Stimulated activated CD4-positive, alpha-beta T cell treated with anti-CD3 and anti-CD28 coated beads, Interleukin-4, amount 100 ng/mL, for 48 hours (primary cell): Measurements from ENCODE around the gene IFNLR1.

ENCODE experiments used
- DNase-seq, 2 donors: peaks; one replicate each; pipeline ENCODE4 v3.0.0-alpha.2; 2020; ENCODE audit warnings: low read depth in 2 of 2

IFNLR1 gene

DNA sequence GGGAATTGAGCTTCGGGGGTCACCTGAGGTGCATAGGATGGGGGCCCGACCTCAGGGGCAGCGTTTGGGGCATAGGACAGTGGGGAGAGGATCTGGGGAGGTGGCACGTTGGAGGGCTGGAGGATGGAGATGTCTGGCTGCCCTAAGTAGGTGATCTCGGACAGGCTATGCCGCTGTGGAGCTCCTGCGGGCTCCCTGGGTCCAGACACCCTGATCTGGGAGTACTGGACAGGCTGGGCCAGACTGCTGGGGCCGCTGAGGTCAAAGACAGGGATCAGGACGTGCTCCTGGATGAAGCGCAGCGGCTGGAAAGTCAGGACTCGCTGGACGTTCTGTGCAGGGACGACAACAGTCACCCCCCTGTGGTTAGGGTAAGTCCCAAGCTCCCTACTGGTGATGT lies 65.7 kb downstream of the IFNLR1 start:
- no peak for DNase-seq

DNA sequence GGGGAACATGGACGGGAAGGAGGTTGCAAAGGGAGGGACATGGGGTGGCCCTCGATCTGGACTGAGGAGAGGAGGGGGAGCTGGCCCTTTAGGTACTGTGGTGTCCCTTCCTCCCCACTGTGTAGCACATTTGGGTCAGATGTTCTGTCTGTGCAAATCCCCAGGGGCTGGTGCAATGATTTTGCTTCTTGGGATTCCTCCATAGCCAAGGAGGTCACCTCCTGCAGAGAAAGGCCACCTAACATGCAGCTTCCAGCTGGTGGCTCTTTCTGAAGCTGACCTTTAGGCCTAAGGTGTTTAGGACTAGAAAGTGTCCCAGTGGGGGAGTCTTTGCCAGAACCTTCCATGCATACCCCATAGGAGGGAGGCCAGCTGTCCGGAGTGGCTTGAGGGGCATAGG lies 66.1 kb downstream of the IFNLR1 start:
- no peak for DNase-seq

DNA sequence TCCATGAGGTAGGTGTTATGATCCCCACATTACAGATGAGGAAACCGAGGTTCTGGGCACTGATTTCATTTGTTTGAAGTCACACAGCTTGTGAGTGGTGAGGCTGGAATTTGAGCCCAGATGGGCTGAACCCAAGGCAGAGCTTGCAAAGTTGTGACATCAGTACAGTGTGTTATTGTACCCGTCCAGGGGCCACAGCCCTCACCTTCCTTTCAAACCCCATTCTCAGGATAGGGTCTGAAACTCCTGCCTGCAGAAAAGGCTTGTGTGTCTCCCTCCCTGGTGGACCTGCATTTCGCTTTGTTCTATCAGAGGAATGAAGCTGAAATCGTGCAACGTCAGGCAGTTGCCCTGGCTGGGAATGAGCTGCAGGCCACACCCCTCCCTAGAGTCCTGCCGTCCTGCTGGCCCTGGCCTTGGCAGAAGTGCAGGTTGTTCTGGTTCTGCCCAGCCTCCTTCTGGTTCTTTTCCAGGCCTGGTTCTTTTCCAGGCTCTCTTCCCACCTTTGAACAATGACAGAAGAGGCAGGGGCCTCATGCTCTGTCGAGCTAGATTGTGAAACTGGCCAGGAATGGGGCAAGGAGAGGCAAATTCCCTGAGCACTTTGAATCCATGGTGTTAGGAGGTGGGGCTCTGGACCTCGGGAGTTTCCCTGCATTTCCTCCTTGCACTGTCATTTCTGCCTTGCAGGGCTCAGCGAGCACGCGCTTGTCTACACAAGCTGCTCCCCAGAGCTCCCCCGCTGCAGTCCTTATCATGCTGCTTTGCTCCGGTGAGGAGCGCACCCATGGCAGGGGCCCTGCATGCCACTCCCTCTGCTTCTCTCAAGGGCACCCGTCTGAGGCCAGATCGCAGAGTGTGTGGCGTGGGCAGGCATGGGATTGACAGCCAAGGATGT lies 67.0 kb downstream of the IFNLR1 start:
- no peak for DNase-seq

DNA sequence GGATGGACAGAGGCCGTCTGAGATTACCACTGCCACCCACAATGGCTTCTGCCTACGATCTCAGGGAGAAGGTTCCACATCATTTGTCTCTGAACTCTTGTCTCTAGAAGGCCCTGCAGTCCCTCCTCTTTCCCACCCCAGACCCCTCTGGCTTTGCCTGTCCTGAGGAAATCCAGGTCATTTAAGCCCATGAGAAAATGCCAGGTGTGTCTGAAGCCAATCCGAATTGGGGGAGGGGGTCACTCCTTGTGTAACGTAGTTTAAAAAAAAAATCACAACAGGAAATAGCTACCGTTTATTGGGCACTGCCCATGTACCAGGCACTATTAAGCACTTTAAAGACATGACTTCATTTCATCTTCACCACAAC lies 67.6 kb downstream of the IFNLR1 start:
- DNase-seq = no peak

DNA sequence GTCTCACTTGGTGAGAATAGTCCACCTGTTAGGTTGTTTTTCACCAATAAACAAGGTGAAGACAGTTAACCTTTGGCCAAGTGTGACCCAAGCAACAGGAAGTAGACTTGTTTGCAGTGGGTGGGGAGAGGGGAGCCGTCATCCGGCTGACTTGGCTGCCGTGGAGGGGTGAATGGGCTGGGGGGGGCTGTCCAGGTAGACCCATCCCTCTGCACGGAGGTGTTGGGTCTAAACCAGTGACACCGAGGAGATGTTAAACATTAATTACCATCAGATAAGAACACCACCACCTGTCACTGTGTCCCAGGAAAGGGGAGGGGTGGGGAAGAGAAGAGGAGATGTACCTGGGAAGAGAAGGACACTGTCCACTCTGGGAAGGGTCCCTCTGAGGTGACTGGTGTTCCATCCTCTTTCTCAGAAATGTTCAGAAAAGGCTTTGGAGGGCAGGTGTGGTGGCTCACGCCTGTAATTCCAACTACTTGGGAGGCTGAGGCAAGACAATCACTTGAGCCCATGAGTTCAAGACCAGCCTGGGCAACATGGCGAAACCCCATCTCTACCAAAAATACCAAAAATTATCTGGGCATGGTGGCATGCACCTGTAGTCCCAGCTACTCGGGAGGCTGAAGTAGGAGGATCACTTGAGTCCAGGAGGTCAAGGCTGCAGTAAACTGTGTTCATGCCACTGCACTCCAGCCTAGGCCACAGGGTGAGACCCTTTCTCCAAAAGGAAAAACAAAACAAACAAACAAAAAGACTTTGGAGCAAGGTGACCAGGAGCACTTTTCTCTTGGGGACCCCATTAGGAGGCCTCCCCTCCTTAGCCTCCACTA lies 68.5 kb downstream of the IFNLR1 start:
- DNase-seq = no peak

DNA sequence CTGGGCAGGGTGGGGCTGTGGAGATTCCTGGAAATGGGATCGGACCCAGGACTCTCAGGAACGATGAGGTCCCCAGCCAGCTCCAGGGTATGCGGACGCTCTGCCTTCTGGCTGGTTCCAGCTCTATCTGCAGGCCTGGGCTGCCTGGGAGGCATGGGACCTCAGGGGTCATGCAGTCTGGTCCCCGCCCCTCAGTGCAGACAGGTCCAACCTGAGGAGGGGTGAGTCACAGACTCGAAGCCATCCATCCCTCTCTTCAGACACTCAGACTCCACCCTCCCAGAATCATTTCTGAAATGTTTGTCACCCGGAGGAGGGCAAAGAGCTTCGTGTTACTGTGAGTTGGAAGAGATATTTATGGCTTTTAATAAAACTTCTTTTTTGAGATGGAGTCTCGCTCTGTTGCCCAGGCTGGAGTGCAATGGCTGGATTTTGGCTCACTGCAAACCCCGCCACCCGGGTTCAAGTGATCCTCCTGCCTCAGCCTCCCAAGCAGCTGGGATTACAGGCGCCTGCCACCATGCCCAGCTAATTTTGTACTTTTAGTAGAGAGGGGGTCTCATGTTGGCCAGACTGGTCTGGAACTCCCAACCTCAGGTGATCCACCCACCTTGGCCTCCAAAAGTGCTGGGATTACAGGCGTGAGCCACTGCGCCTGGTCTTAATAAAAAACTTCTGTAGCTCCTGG lies 69.2 kb downstream of the IFNLR1 start:
- DNase-seq = no peak

DNA sequence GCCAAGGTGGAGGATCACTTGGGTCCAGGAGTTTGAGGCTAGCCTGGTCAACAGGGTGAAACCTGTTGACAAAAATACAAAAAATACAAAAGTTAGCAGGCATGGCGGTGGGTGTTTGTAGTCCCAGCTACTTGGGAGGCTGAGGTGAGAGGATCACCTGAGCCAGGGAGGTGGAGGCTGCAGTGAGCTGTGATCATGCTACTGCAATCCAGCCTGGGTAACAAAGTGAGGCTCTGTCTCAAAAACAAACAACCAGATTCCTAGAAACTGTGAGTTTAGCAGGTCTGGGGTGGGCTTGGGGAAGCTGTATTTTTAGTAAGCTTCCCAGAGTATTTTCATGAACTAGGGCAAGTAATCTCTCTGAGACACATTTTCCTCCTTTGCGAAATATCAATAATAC lies 70.0 kb downstream of the IFNLR1 start:
- DNase-seq = no peak

DNA sequence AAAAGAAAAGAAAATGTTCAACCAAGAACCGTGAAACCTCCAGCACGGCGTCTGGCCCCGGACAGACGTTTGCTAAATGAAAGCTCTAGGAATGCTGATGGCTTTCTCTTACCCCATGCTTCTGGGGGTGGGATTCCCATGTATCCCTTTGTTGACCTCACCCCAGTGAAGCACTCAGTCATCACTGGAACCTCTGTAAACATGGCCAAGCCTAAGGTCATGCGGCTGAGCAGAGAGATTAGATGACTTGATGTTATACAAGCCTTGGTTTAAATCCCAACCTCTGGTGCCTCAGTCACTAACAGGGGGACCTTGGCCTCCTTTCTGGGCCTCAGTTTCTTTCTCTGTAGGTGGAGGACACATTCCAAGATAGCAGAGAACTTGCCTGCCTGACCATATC lies 72.3 kb downstream of the IFNLR1 start:
- no peak for DNase-seq

DNA sequence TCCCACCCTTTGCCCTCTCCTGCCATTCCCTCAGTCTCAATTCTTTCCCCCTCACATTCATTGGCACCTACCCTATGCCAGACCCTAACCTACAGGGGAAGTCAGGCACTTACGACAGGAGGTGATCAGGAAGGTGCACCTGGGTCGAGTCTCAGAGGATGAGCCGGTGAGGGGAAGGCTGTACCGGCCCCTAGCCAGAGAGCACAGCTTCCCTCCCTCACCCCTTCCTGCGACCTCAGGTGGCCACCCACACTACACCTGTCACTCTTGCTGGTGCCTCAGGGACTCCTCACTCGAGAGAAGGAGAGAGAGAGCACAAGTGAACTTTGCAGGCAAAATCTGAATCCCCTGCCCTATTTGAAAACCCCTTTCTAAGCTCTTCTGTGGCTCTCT lies 73.5 kb downstream of the IFNLR1 start:
- DNase-seq = no peak

DNA sequence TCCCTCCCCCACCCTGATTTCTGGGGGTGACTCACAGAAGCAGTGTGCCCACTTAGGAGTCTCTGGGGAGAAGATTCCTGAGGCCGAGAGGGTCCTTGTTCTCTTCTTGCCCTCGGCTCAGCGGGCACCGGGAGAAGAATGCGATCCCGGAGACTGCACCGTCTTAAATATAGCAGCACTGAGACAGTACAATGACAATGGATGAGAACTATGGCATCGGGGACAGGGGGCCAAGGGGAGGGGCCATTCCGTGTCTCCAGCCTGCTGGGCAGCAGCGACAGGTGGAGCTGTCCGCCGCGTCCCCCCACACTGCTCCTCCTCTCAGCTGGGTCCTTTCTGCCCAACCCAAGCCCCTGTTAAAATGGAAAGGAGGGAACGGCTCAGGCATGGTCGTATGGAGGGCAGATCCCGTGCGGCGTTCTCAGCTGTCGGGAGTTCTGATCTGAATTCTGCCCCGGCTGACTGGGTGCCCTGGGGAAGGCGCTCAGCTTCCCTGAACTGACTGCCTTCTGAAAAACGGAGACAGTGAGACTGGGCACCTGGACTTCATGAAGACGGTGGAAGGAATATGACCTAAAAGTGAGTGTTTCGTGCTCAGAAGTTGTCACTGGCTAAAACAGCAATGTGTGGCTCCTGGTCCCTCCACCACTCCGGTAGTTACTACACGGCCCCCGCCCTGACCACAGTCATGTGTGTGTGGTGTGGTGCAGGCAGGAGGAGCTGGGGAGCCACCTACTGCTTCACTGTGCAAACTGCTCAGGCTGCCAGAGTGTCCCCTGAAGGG lies 74.9 kb downstream of the IFNLR1 start, which contains the start of gene MYOM3:
MYOM3 (minus strand) TSS at position 140 of the 784 bp plus-strand sequence. CDS start 3,499 bp downstream, outside the sequence.
- DNase-seq = peak; percentile 45 to 53

DNA sequence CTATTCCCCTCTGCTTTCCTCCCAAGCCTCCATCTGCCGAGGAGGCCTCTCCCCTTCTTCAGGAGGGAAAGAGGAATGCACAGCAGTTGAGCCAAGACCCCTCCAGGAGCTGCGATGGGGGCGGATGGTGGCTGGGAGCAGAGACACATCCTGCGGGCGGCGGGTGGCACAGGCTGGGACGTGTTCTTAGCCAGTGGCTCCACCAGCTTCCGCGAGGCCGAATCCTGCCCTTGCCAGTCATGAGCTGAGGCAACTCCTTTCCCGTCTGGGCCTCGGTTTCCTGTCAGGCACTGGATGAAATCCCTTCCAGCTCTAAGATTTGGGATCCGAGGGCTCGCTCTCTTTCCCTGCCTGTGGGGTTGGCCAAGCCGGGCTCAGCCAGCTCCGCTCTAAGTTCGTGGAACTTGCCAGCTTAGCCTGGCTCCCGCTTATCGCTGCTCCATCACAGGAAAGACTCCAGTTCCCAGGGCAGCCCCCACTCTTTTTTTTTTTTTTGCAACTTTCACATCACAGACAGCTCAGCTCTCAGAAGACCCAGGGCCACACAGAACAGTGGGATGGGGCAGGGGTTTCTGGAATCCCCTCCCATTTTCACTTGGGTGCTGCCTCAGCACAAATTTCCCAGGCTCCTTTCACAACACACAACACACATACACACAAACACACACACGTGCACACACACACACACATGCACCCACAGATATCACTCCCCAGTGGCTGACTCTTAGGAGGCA lies 75.7 kb downstream of the IFNLR1 start:
- no peak for DNase-seq

DNA sequence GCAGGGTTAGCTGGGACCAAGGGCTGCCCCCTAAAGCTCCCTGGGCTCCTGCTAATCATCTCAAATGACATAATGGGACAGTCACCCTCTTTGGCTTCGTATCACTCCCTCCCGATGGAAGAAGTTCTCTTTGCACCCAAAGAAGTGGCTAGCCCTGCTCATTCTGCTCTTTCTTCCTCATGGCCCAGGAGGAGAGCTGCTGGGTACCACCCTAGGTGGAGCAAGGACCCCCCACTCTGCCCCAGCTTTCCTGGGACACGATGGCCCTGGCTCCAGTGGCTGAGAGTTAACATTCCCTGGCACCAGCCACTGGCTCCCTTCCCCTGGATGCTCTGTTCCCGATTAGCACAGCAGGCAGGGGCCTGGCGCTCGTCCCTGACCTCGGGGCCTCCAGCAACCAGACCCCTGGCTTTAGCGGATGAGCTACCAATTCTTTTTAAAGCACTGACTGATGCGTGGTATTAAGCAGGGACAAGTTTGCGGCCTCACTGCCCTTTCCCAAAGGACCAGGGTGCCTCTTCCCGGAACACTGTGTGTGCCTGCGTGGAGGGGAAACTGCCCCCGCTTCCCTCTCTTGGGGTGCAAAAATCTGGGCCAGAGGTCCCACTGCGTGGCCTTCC lies 76.3 kb downstream of the IFNLR1 start:
- no peak for DNase-seq

DNA sequence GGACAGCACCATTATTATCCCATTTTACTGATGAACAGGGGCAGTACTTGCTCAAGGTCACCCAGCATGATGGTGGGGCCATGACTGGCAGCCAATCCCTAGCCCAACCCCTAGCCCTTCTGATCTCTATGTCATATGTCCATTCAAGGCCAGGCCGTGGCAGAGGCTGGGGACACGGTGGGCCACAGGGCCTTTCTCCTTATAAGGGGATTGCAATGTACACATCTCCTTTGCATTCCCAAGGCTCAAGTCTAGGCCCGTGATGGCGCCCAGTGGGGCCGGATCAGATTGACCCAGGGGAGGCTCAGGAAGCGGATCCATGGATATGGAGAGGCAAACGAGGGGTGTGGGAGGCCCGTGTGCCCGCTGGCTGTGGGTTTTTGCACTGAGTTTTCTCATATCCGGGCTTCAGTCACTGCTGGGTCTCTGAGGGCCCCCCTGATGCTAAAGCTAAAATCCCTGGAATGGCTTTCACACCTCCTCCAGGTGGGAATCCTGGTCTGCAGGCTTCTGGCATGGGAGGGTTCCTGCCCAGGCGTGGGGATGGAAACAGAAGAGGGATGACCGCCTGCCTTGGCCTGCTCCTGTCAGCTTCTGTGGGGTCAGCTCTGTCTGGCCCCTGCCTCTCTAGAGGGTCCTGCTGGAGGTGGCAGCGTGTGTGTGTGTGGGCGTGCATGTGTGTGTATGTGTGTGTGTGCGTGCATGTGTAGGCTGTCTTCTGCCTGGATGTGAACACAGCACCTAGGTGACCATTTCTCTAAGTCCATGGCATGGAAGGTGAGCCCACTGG lies 77.2 kb downstream of the IFNLR1 start:
- DNase-seq = no peak

DNA sequence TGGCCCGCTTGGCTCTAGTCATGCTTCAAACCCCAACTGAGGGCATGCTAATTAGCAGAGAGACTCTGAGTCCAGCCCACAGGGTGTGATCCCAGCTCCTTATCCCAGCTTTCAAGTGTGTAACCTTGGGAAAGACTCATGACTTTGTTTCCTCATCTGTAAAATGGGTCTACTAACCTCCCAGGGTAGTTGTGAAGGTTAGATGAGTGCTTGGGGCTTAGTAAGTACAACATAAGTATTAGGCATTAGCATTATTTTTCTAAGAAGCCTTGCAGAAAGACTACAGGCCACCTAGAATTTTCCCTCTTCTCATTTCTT lies 78.0 kb downstream of the IFNLR1 start:
- no peak for DNase-seq

DNA sequence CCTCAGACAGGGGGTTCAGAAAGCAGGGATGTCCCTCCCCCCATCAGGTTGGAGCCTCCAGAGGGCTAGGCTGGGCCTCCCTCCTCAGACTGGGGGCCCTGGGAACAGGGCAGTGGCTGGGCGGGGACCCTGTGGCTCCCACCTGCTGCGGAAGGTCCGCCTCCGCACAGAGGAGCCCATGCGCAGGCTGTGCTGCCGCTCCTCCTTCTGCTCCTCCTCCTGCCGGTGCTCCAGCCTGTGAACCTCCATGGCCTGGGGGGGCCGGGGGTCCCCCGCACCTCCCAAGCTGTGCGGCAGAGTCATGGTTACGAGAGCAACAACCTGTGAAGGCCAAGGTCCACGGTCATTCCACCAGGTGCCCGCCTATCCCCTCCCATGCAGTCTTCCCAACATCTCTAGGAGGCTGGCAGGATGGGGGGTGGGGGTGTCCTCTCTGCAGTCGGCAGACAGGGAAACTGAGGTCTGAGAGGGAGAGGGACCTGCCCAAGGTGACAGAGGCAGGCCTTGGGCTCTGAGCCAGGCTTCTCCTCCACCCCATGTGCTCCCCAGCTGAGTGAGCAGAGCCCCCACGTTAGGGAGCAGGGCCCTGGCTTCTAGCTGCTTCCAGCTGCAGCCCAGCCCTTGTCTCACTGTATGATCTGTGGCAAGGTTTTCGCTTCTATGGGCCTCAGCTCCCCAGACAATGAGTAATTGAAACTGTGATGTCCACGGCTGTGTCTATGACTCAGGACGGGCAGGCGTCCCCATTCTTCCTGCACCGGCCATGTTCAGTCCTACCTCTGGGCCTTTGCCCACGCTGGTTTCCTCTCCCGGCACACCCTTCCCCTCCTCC lies 78.5 kb downstream of the IFNLR1 start:
- no peak for DNase-seq

DNA sequence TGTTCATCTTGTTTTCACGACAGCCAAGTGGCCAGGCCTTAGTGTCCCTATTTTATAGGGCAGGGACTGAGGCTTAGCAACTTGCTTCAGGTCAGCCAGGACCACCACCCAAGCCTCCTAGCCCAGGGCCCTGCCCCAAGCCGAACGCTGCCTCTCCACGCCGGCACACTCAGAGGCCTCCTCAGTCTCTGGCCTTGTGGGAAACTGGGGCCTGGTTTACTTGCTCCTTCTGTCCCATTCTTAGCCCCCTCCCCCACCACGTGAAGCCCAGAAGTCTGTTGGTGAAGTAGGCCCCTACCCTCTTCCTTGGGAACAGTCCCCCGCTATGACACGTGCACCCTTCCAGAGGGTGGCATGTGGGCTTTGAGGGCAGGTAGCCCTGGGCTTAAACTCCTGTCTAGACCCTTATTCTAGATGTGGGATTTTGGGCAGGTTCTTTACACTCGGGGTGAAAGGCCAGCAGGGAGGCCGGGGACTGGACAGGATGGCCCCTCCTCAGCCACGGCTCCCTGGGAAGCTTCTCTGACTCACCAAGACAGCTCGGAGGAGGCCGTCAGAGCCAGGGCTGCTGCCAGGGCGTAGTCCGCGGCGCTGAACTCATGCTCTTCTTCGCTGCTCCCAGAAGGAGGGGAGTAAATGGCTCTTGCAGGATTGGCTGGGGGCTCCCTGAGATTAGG lies 79.5 kb downstream of the IFNLR1 start:
- DNase-seq = no peak

DNA sequence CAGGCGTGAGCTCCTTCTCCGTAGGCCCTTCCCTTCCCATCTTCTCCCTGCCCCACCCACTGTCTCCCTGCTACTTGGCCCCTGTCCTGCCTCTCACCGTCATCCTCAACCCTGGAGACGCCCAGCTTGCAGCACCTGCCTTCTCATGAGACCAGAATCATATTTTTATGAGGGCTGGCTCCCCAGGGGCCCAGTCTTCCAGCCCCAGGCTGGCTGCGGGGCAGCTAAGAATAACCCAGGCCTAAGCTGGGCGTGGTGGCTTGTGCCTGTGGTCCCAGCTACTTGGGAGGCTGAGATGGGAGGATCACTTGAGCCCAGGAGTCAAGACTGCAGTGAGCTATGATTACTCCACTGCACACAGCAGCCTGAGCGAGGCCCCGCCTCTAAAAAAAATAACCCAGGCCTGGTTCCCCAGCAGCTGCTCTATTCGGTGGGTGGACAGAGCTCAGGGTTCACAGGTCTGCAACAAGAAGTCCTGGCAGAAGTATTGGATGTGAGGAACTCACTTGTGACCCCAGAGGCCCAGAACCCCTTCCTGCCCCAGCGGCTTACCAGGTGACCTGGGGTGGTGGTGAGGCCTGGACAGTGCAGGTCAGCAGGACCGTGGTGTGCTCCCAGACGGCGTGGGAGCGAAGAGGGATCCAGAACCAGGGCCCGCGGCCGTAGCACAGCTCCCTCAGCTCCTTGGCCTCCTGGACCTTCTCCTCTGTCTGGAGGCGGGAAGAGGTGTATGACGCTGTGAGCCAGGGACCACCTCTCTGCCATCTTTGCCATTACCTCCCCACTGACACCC lies 81.5 kb downstream of the IFNLR1 start:
- DNase-seq = no peak
